Caco-2 (cell line): ENCODE data around the gene COX15. TPM values are rescaled to one million over a fixed set of nuclear protein-coding genes. Genes with fewer than 3 reads are reported as not detected.

Source experiments
- BruUV-seq: library from RNA; stranded (reverse); fragments of 400-500 nt; replicated peaks from 2 replicates; lab custom pipeline; 2021; lab: Mats Ljungman, UMichigan
- CTCF ChIA-PET: fragments of 300-600 bp; sonication (Branson Sonifier 250); formaldehyde crosslinking; loops from one replicate; lab custom pipeline; 2022; ENCODE audit warnings: antibody characterized with exemption; lab: Charles Lee
- POLR2A ChIA-PET: fragments of 300-600 bp; sonication (Branson Sonifier 250); formaldehyde crosslinking; loops from one replicate; lab custom pipeline; 2022; ENCODE audit warnings: antibody characterized with exemption; lab: Charles Lee
- DNase-seq, 2 experiments: peaks; one replicate each; pipeline versions ENCODE4 v3.0.0 to v3.0.0-alpha.2; 2020 to 2022
- H3K27me3 ChIP-seq: replicated peaks from 2 replicates; pipeline ENCODE4 v1.6.0; 2011; ENCODE audit warnings: low read length; ENCODE audit not compliant: control insufficient read depth, insufficient read depth
- H3K36me3 ChIP-seq: 2 replicates; pipeline ENCODE4 v1.5.1; 2011; ENCODE audit warnings: low read length; ENCODE audit not compliant: control insufficient read depth, insufficient read depth
- H3K4me1 ChIP-seq: fragments of 250-450 bp; sonication (Bioruptor Pico); 2 replicates; pipeline ENCODE4 v1.5.1; 2020; ENCODE audit warnings: mild to moderate bottlenecking
- H3K4me3 ChIP-seq: 2 replicates; pipeline ENCODE4 v1.5.1; 2011; ENCODE audit warnings: low read depth, mild to moderate bottlenecking, control low read depth, low read length
- H3K9me3 ChIP-seq: fragments of 250-450 bp; sonication (Bioruptor Pico); 2 replicates; pipeline ENCODE4 v1.5.1; 2020; ENCODE audit warnings: mild to moderate bottlenecking, moderate library complexity
- H3K27ac Mint-ChIP-seq: one replicate; pipeline ENCODE4 v1.8.0; 2022; ENCODE audit warnings: mixed read lengths; ENCODE audit not compliant: unreplicated experiment
- H3K27me3 Mint-ChIP-seq: one replicate; pipeline ENCODE4 v1.8.0; 2022; ENCODE audit warnings: mixed read lengths; ENCODE audit not compliant: insufficient read depth, unreplicated experiment
- H3K36me3 Mint-ChIP-seq: one replicate; pipeline ENCODE4 v1.8.0; 2022; ENCODE audit warnings: mild to moderate bottlenecking, mixed read lengths; ENCODE audit not compliant: insufficient read depth, unreplicated experiment
- H3K4me1 Mint-ChIP-seq: one replicate; pipeline ENCODE4 v1.8.0; 2022; ENCODE audit warnings: low read depth, mixed read lengths; ENCODE audit not compliant: unreplicated experiment
- H3K4me3 Mint-ChIP-seq: one replicate; pipeline ENCODE4 v1.8.0; 2022; ENCODE audit warnings: mild to moderate bottlenecking, moderate library complexity, mixed read lengths; ENCODE audit not compliant: unreplicated experiment
- H3K9me3 Mint-ChIP-seq: one replicate; pipeline ENCODE4 v1.8.0; 2022; ENCODE audit warnings: mixed read lengths; ENCODE audit not compliant: unreplicated experiment
- CTCF ChIP-seq, 2 experiments: fragments of 200-600 bp in 1 of 2; IDR thresholded peaks; 1 replicate in 1 of 2; 2 replicates in 1 of 2; pipeline versions ENCODE4 v1.5.1 to v1.8.0; 2011 to 2022; ENCODE audit warnings: antibody characterized with exemption in 1 of 2, control low read depth in 1 of 2, inconsistent platforms in 1 of 2, low read depth in 1 of 2, low read length in 1 of 2, mild to moderate bottlenecking in 1 of 2, moderate library complexity in 1 of 2; ENCODE audit not compliant: insufficient read depth in 1 of 2, severe bottlenecking in 1 of 2, unreplicated experiment in 1 of 2
- intact Hi-C: fragments of 100-400 bp; cut with micrococcal nuclease; formaldehyde crosslinking; loops from one replicate; pipeline ENCODE4 v1.10.0; 2022; ENCODE audit not compliant: unreplicated experiment
- total RNA-seq: library from RNA; stranded (reverse); gene quantifications from 2 replicates; pipeline ENCODE4 v1.2.3, GENCODE V29; 2022

Gene COX15
- total RNA-seq, 1 experiment from 2014 or later: 47.6 TPM

- Mint-ChIP-seq H3K4me1 (peaks cover 4% of the 10 kb centered on the region), H3K4me3 (no peak overlapping the region), H3K27ac (no peak overlapping the region), H3K9me3 (no peaks in the 10 kb centered on the region), H3K36me3 (peaks cover 65% of the 10 kb centered on the region), H3K27me3 (no peaks in the 10 kb centered on the region)
- H3K36me3 ChIP-seq: peaks cover 3% of the 10 kb centered on the region
- POLR2A ChIA-PET: no interaction called here
- no peaks in the 10 kb centered on the region for H3K27me3 ChIP-seq
- no peaks in the 10 kb centered on the region for H3K4me1 ChIP-seq
- no TSS peak for BruUV-seq
- TF ChIP-seq CTCF (IDR thresholded peaks at IDR 0.05; ENCODE audit: insufficient read depth in 1 of 2, low read depth in 1 of 2, low read length in 1 of 2, severe bottlenecking in 1 of 2, unreplicated experiment in 1 of 2): peak; percentile 14 to 61
- CTCF ChIA-PET: interaction anchor here (0.8 kb wide), 1 partner anchor 68 kb away, joined by 3 read pairs; no protein-coding TSS in a partner anchor
- H3K9me3 ChIP-seq: no peaks in the 10 kb centered on the region
- DNase-seq: peak in 1 of 2 experiments; percentile 43
- no peak overlapping the region for H3K4me3 ChIP-seq
- intact Hi-C loops: loop anchor here (1.0 to 10.0 kb wide), 2 partner anchors 68 to 264 kb away; partner anchors contain the start of gene GOT1
These were observed 33.3 kb downstream of the COX15 start for GRCh38 chr10:99698504-99699080.

GRCh38 chr10:99695761-99696160, 36.2 kb downstream of the COX15 start:
- no peak overlapping the region for H3K4me3 ChIP-seq
- no peak overlapping the region for H3K27ac Mint-ChIP-seq
- no peaks in the 10 kb centered on the region for H3K27me3 Mint-ChIP-seq
- no peaks in the 10 kb centered on the region for H3K9me3 Mint-ChIP-seq
- no peak for TF ChIP-seq CTCF (IDR thresholded peaks at IDR 0.05; ENCODE audit: insufficient read depth in 1 of 2, low read depth in 1 of 2, low read length in 1 of 2, severe bottlenecking in 1 of 2, unreplicated experiment in 1 of 2)
- ChIA-PET POLR2A (no interaction called here), CTCF (no interaction called here)
- H3K4me3 Mint-ChIP-seq: no peak overlapping the region
- no peak for DNase-seq
- peaks cover 8% of the 10 kb centered on the region for H3K4me1 ChIP-seq
- no peaks in the 10 kb centered on the region for H3K9me3 ChIP-seq
- H3K4me1 Mint-ChIP-seq: peaks cover 4% of the 10 kb centered on the region
- H3K36me3 Mint-ChIP-seq: peaks cover 71% of the 10 kb centered on the region
- BruUV-seq: no TSS peak
- intact Hi-C loops: loop anchor here (10.0 kb wide), 1 partner anchor 261 kb away; the partner anchor contains the start of gene GOT1
- peaks cover 2% of the 10 kb centered on the region for H3K36me3 ChIP-seq
- H3K27me3 ChIP-seq: no peaks in the 10 kb centered on the region

- ChIA-PET CTCF (no interaction called here), POLR2A (no interaction called here)
- no peaks in the 10 kb centered on the region for H3K27me3 ChIP-seq
- H3K36me3 Mint-ChIP-seq: peaks cover 78% of the 10 kb centered on the region
- intact Hi-C loops: loop anchor here (10.0 kb wide), 1 partner anchor 259 kb away; the partner anchor contains the start of gene GOT1
- H3K4me1 Mint-ChIP-seq: peaks cover 4% of the 10 kb centered on the region
- H3K4me3 ChIP-seq: no peak overlapping the region
- peaks cover 8% of the 10 kb centered on the region for H3K4me1 ChIP-seq
- no peak overlapping the region for H3K4me3 Mint-ChIP-seq
- no peaks in the 10 kb centered on the region for H3K9me3 Mint-ChIP-seq
- BruUV-seq: no TSS peak
- no peak for DNase-seq
- H3K27me3 Mint-ChIP-seq: no peaks in the 10 kb centered on the region
- TF ChIP-seq CTCF (IDR thresholded peaks at IDR 0.05; ENCODE audit: insufficient read depth in 1 of 2, low read depth in 1 of 2, low read length in 1 of 2, severe bottlenecking in 1 of 2, unreplicated experiment in 1 of 2): no peak
- no peaks in the 10 kb centered on the region for H3K9me3 ChIP-seq
- H3K36me3 ChIP-seq: peaks cover 2% of the 10 kb centered on the region
- H3K27ac Mint-ChIP-seq: no peak overlapping the region
These were observed 37.9 kb downstream of the COX15 start for GRCh38 chr10:99693933-99694583.
